Measurements from ENCODE around the gene OPCML.

The OPCML gene

GRCh38 chr11:133064961-133065360 lies 467.3 kb downstream of the OPCML start:
- no peaks in the 10 kb centered on the region for H3K36me3 ChIP-seq (ENCODE audit: control insufficient read depth in 2 of 2, insufficient read depth in 2 of 2, low read length in 2 of 2)
- no peak overlapping the region for H3K27ac ChIP-seq (ENCODE audit: low read length)
- peaks cover 12% of the 10 kb centered on the region for H3K4me1 ChIP-seq (ENCODE audit: control insufficient read depth, insufficient read depth, low read length)
- peak overlapping the region; percentile 70 to 71 for H3K9ac ChIP-seq (ENCODE audit: low read length in 2 of 2)
- peaks cover 4 to 5% of the 10 kb centered on the region in 2 donors for H3K27me3 ChIP-seq (ENCODE audit: control insufficient read depth in 1 of 2, insufficient read depth in 2 of 2, low read length in 2 of 2)
- H3K4me3 ChIP-seq (ENCODE audit: low read length in 2 of 2), result peak overlapping the region; percentile 54 to 79
- H3K9me3 ChIP-seq (ENCODE audit: control insufficient read depth in 2 of 2, low read length in 2 of 2), result no peaks in the 10 kb centered on the region

DNA sequence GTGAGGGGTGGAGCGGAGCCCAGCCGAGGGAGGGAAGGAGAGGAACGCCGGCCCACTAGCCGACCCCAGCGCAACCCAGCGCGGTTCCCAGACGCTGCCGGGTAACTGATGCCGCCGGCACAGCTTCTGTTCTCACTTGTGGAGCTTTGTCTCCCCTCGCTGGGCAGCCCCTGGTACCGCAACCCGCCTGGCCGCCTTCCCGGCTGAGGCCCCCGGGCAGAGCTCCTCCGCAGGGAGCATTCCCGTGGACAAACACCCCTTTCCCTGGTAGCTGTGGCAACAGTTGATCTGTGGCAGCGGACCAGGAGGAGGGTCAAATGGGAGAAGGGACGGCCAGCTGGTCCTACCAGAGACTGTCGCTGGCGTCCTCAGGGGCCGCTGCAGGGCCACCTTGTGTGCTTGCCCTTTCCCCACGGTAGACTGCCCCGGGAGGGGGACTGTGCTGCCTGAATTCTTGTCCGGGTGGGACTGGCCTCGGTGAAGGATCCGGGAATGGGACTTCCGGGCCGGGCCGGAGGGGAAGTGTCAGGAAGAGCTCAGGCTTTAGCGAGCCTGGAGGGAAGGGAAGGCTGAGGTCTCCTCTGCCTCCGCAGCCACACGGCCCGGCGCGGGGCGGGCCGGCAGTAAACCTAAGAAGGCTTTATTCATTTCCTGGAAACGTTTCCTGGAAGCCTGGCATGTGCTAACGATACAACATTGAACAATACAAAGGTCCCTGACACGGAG lies 468.0 kb downstream of the OPCML start:
- no peaks in the 10 kb centered on the region for H3K9me3 ChIP-seq (ENCODE audit: control insufficient read depth in 2 of 2, low read length in 2 of 2)
- H3K4me3 ChIP-seq (ENCODE audit: low read length in 2 of 2), result peak overlapping the region; percentile 54 to 79
- H3K9ac ChIP-seq (ENCODE audit: low read length in 2 of 2), result peak overlapping the region; percentile 70 to 71
- H3K36me3 ChIP-seq (ENCODE audit: control insufficient read depth in 2 of 2, insufficient read depth in 2 of 2, low read length in 2 of 2), result no peaks in the 10 kb centered on the region
- H3K4me1 ChIP-seq (ENCODE audit: control insufficient read depth, insufficient read depth, low read length), result peaks cover 12% of the 10 kb centered on the region
- H3K27ac ChIP-seq (ENCODE audit: low read length), result no peak overlapping the region
- peaks cover 4 to 6% of the 10 kb centered on the region in 2 donors for H3K27me3 ChIP-seq (ENCODE audit: control insufficient read depth in 1 of 2, insufficient read depth in 2 of 2, low read length in 2 of 2)

DNA sequence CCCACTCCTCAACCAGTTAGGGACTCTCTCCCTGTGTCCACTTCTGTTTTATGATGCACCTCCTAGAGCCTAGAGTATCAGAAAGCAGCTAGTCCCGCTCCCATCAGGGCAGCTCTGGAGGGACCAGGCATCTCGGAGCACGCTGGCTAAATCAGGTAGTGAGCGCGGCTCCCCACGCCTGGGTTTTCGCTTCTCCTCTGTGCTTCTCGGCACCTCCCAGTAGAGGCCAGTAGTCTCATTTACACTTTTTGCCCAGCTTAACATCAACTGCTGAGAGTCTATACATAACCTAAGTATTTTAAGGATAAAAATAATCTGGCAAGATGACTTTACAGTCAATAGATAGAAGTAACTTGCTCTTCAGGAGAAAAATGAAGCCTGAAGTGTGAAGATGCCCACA lies 473.8 kb downstream of the OPCML start:
- Histone ChIP-seq H3K9ac (ENCODE audit: low read length in 2 of 2) (no peak overlapping the region), H3K36me3 (ENCODE audit: control insufficient read depth in 2 of 2, insufficient read depth in 2 of 2, low read length in 2 of 2) (no peaks in the 10 kb centered on the region), H3K4me3 (ENCODE audit: low read length in 2 of 2) (no peak overlapping the region), H3K27me3 (ENCODE audit: control insufficient read depth in 1 of 2, insufficient read depth in 2 of 2, low read length in 2 of 2) (peaks cover 0 to 18% of the 10 kb centered on the region in 2 donors), H3K9me3 (ENCODE audit: control insufficient read depth in 2 of 2, low read length in 2 of 2) (no peaks in the 10 kb centered on the region), H3K27ac (ENCODE audit: low read length) (no peak overlapping the region), H3K4me1 (ENCODE audit: control insufficient read depth, insufficient read depth, low read length) (no peaks in the 10 kb centered on the region)

GRCh38 chr11:133053124-133053776 lies 479.1 kb downstream of the OPCML start:
- H3K27me3 ChIP-seq (ENCODE audit: control insufficient read depth in 1 of 2, insufficient read depth in 2 of 2, low read length in 2 of 2), result peaks cover 5 to 15% of the 10 kb centered on the region in 2 donors
- no peaks in the 10 kb centered on the region for H3K36me3 ChIP-seq (ENCODE audit: control insufficient read depth in 2 of 2, insufficient read depth in 2 of 2, low read length in 2 of 2)
- no peak overlapping the region for H3K27ac ChIP-seq (ENCODE audit: low read length)
- H3K9me3 ChIP-seq (ENCODE audit: control insufficient read depth in 2 of 2, low read length in 2 of 2), result no peaks in the 10 kb centered on the region
- H3K9ac ChIP-seq (ENCODE audit: low read length in 2 of 2), result no peak overlapping the region
- no peaks in the 10 kb centered on the region for H3K4me1 ChIP-seq (ENCODE audit: control insufficient read depth, insufficient read depth, low read length)
- no peak overlapping the region for H3K4me3 ChIP-seq (ENCODE audit: low read length in 2 of 2)

DNA sequence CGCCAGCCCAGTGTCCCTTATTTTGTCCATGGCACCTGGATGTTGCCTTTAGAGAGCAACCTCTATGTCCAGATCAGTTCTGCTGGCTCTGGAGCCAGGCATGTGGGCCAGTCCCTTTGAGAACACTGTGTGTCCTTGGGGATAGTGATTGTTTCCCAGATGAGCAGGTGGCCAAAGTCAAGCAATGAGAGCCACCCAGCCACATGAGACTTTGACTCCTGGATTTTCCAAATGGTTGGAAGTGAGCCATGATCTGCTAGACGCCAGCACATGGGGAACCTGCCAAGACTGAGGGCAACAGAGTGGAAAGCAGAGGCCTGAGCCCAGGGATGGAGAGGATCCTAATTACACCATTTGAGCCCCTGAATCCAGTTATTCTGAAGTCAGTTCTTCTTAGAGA lies 479.8 kb downstream of the OPCML start:
- H3K9me3 ChIP-seq (ENCODE audit: control insufficient read depth in 2 of 2, low read length in 2 of 2), result no peaks in the 10 kb centered on the region
- no peak overlapping the region for H3K27ac ChIP-seq (ENCODE audit: low read length)

GRCh38 chr11:133049244-133050019 lies 482.9 kb downstream of the OPCML start:
- Histone ChIP-seq H3K4me3 (ENCODE audit: low read length in 2 of 2) (no peak overlapping the region), H3K27ac (ENCODE audit: low read length) (no peak overlapping the region), H3K9me3 (ENCODE audit: control insufficient read depth in 2 of 2, low read length in 2 of 2) (no peaks in the 10 kb centered on the region), H3K36me3 (ENCODE audit: control insufficient read depth in 2 of 2, insufficient read depth in 2 of 2, low read length in 2 of 2) (no peaks in the 10 kb centered on the region), H3K27me3 (ENCODE audit: control insufficient read depth in 1 of 2, insufficient read depth in 2 of 2, low read length in 2 of 2) (peaks cover 20 to 22% of the 10 kb centered on the region in 2 donors), H3K9ac (ENCODE audit: low read length in 2 of 2) (no peak overlapping the region), H3K4me1 (ENCODE audit: control insufficient read depth, insufficient read depth, low read length) (no peaks in the 10 kb centered on the region)

More for the DNA sequence above, 479.8 kb downstream of the OPCML start:
- Histone ChIP-seq H3K4me1 (ENCODE audit: control insufficient read depth, insufficient read depth, low read length) (no peaks in the 10 kb centered on the region), H3K4me3 (ENCODE audit: low read length in 2 of 2) (no peak overlapping the region), H3K27me3 (ENCODE audit: control insufficient read depth in 1 of 2, insufficient read depth in 2 of 2, low read length in 2 of 2) (peaks cover 5 to 14% of the 10 kb centered on the region in 2 donors), H3K9ac (ENCODE audit: low read length in 2 of 2) (no peak overlapping the region), H3K36me3 (ENCODE audit: control insufficient read depth in 2 of 2, insufficient read depth in 2 of 2, low read length in 2 of 2) (no peaks in the 10 kb centered on the region)

- Histone ChIP-seq H3K27me3 (ENCODE audit: control insufficient read depth in 1 of 2, insufficient read depth in 2 of 2, low read length in 2 of 2) (peaks cover 20 to 25% of the 10 kb centered on the region in 2 donors), H3K36me3 (ENCODE audit: control insufficient read depth in 2 of 2, insufficient read depth in 2 of 2, low read length in 2 of 2) (no peaks in the 10 kb centered on the region), H3K4me1 (ENCODE audit: control insufficient read depth, insufficient read depth, low read length) (no peaks in the 10 kb centered on the region), H3K9ac (ENCODE audit: low read length in 2 of 2) (no peak overlapping the region), H3K9me3 (ENCODE audit: control insufficient read depth in 2 of 2, low read length in 2 of 2) (no peaks in the 10 kb centered on the region), H3K4me3 (ENCODE audit: low read length in 2 of 2) (no peak overlapping the region), H3K27ac (ENCODE audit: low read length) (no peak overlapping the region)
Observed at GRCh38 chr11:133048270-133048669, 484.0 kb downstream of the OPCML start.

GRCh38 chr11:133047771-133048115 lies 484.6 kb downstream of the OPCML start:
- Histone ChIP-seq H3K4me1 (ENCODE audit: control insufficient read depth, insufficient read depth, low read length) (no peaks in the 10 kb centered on the region), H3K9me3 (ENCODE audit: control insufficient read depth in 2 of 2, low read length in 2 of 2) (no peaks in the 10 kb centered on the region), H3K36me3 (ENCODE audit: control insufficient read depth in 2 of 2, insufficient read depth in 2 of 2, low read length in 2 of 2) (no peaks in the 10 kb centered on the region), H3K27ac (ENCODE audit: low read length) (no peak overlapping the region), H3K4me3 (ENCODE audit: low read length in 2 of 2) (no peak overlapping the region), H3K27me3 (ENCODE audit: control insufficient read depth in 1 of 2, insufficient read depth in 2 of 2, low read length in 2 of 2) (peaks cover 20 to 25% of the 10 kb centered on the region in 2 donors), H3K9ac (ENCODE audit: low read length in 2 of 2) (no peak overlapping the region)

- Histone ChIP-seq H3K9me3 (ENCODE audit: control insufficient read depth in 2 of 2, low read length in 2 of 2) (no peaks in the 10 kb centered on the region), H3K4me1 (ENCODE audit: control insufficient read depth, insufficient read depth, low read length) (no peaks in the 10 kb centered on the region), H3K9ac (ENCODE audit: low read length in 2 of 2) (no peak overlapping the region), H3K27ac (ENCODE audit: low read length) (no peak overlapping the region), H3K27me3 (ENCODE audit: control insufficient read depth in 1 of 2, insufficient read depth in 2 of 2, low read length in 2 of 2) (peaks cover 18 to 25% of the 10 kb centered on the region in 2 donors), H3K36me3 (ENCODE audit: control insufficient read depth in 2 of 2, insufficient read depth in 2 of 2, low read length in 2 of 2) (no peaks in the 10 kb centered on the region), H3K4me3 (ENCODE audit: low read length in 2 of 2) (no peak overlapping the region)
Observed at GRCh38 chr11:133047036-133047770, 485.1 kb downstream of the OPCML start.

- no peak overlapping the region for H3K27ac ChIP-seq (ENCODE audit: low read length)
- no peaks in the 10 kb centered on the region for H3K36me3 ChIP-seq (ENCODE audit: control insufficient read depth in 2 of 2, insufficient read depth in 2 of 2, low read length in 2 of 2)
- H3K27me3 ChIP-seq (ENCODE audit: control insufficient read depth in 1 of 2, insufficient read depth in 2 of 2, low read length in 2 of 2), result peaks cover 18 to 25% of the 10 kb centered on the region in 2 donors
- no peak overlapping the region for H3K4me3 ChIP-seq (ENCODE audit: low read length in 2 of 2)
- H3K9ac ChIP-seq (ENCODE audit: low read length in 2 of 2), result no peak overlapping the region
- H3K4me1 ChIP-seq (ENCODE audit: control insufficient read depth, insufficient read depth, low read length), result no peaks in the 10 kb centered on the region
- H3K9me3 ChIP-seq (ENCODE audit: control insufficient read depth in 2 of 2, low read length in 2 of 2), result no peaks in the 10 kb centered on the region
Observed at GRCh38 chr11:133046252-133046651, 486.0 kb downstream of the OPCML start.

All from stomach smooth muscle (tissue), 2 donors.